Esophagus squamous epithelium (tissue), 5 donors: ENCODE results near the gene WTAP. TPM values are rescaled to one million over a fixed set of nuclear protein-coding genes. Genes with fewer than 3 reads are reported as not detected.

Experiments used
- DNase-seq: peaks from one replicate; lab custom pipeline; 2025; lab: John Stamatoyannopoulos, UW
- H3K27ac ChIP-seq, 4 donors: fragments of 200-600 bp; sonication (generic); one replicate each; pipeline ENCODE4 v1.5.1; 2016 to 2019; ENCODE audit warnings: mild to moderate bottlenecking in 1 of 4
- H3K27me3 ChIP-seq, 4 donors: fragments of 200-600 bp; sonication (generic); 1 replicate in 3 of 4; 2 replicates in 1 of 4; pipeline versions ENCODE4 v1.5.1 to v1.6.0; 2017 to 2021; ENCODE audit warnings: antibody characterized with exemption in 1 of 4
- H3K36me3 ChIP-seq, 3 donors: fragments of 200-600 bp; sonication (generic); one replicate each; pipeline ENCODE4 v1.5.1; 2016 to 2019
- H3K4me1 ChIP-seq, 3 donors: fragments of 200-600 bp; sonication (generic); one replicate each; pipeline ENCODE4 v1.5.1; 2017 to 2019
- H3K4me3 ChIP-seq, 4 donors: fragments of 200-600 bp; sonication (generic); 1 replicate in 3 of 4; 2 replicates in 1 of 4; pipeline ENCODE4 v1.5.1; 2016 to 2019; ENCODE audit warnings: mild to moderate bottlenecking in 2 of 4, moderate library complexity in 1 of 4
- H3K9me3 ChIP-seq, 3 donors: fragments of 200-600 bp; sonication (generic); one replicate each; pipeline ENCODE4 v1.5.1; 2016 to 2019
- POLR2A ChIP-seq, 4 donors: fragments of 450-650 bp; IDR thresholded peaks; one replicate each; pipeline ENCODE4 v1.6.1; 2017; ENCODE audit warnings: antibody characterized with exemption in 4 of 4, mild to moderate bottlenecking in 4 of 4, moderate library complexity in 3 of 4
- WGBS, 2 donors: methylation state at CpG; one replicate each; pipeline ENCODE4 v1.1.5; 2018; 5-methylcytosine and 5-hydroxymethylcytosine counted together
- intact Hi-C: fragments of 100-400 bp; cut with DNase I; formaldehyde crosslinking; loops from one replicate; pipeline ENCODE4 v1.15.0; 2022
- total RNA-seq, 4 donors: library from RNA; depleted of rRNA; stranded (reverse); fragments of >200 nt; gene quantifications; one replicate each; pipeline ENCODE4 v1.1.0, GENCODE V29; 2016
- TF ChIP-seq, protein P1 (sequence below), 6 experiments: fragments of 450-650 bp in 4 of 6; fragments of 200-600 bp in 2 of 6; sonication (generic) in 2 of 6; IDR thresholded peaks; one replicate each; pipeline ENCODE4 v1.5.1; 2016 to 2019; ENCODE audit warnings: antibody characterized with exemption in 6 of 6, mild to moderate bottlenecking in 4 of 6, moderate library complexity in 4 of 6
- donor health status: DM: yes; HTN: yes; CAD: no.

The WTAP gene
- total RNA-seq, 4 donors from 2014 or later = 45.0 to 105 (median 82.6) TPM

DNA sequence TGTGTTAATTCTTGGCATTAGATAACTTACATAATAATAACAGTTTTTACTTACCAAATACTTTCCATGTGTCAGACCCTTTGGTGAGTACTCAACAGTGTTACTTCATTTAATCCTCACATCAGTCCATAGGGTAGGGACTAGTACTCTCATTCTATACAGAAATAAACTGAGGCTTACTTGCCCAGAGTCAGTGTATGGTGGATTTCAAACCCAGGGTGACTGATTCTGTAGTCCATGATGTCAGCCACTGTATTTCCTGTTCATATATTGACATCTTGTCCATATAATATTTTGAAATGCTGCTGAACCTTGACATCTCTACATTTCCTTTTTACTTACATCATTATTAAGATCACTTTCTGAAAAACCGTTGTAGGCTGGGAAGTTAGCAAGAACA is 70.2 kb downstream of the WTAP start:
- peaks cover 0 to 77% (median 16%) of the 10 kb centered on the region in 3 donors for H3K36me3 ChIP-seq
- H3K4me1 ChIP-seq = peaks cover 5 to 32% (median 6%) of the 10 kb centered on the region in 3 donors
- no peak overlapping the region for H3K27ac ChIP-seq
- TF ChIP-seq POLR2A (IDR thresholded peaks at IDR 0.05) = no peak
- TF ChIP-seq, protein P1, sequence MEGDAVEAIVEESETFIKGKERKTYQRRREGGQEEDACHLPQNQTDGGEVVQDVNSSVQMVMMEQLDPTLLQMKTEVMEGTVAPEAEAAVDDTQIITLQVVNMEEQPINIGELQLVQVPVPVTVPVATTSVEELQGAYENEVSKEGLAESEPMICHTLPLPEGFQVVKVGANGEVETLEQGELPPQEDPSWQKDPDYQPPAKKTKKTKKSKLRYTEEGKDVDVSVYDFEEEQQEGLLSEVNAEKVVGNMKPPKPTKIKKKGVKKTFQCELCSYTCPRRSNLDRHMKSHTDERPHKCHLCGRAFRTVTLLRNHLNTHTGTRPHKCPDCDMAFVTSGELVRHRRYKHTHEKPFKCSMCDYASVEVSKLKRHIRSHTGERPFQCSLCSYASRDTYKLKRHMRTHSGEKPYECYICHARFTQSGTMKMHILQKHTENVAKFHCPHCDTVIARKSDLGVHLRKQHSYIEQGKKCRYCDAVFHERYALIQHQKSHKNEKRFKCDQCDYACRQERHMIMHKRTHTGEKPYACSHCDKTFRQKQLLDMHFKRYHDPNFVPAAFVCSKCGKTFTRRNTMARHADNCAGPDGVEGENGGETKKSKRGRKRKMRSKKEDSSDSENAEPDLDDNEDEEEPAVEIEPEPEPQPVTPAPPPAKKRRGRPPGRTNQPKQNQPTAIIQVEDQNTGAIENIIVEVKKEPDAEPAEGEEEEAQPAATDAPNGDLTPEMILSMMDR (IDR thresholded peaks at IDR 0.05) = no peak
- no peaks in the 10 kb centered on the region for H3K27me3 ChIP-seq
- intact Hi-C loops = no loop called here
- H3K9me3 ChIP-seq = no peaks in the 10 kb centered on the region
- WGBS, 2 donors = 29 to 50% methylated on average over 1 of the region's 1 CpG
- H3K4me3 ChIP-seq = no peak overlapping the region
- no peak for DNase-seq

DNA sequence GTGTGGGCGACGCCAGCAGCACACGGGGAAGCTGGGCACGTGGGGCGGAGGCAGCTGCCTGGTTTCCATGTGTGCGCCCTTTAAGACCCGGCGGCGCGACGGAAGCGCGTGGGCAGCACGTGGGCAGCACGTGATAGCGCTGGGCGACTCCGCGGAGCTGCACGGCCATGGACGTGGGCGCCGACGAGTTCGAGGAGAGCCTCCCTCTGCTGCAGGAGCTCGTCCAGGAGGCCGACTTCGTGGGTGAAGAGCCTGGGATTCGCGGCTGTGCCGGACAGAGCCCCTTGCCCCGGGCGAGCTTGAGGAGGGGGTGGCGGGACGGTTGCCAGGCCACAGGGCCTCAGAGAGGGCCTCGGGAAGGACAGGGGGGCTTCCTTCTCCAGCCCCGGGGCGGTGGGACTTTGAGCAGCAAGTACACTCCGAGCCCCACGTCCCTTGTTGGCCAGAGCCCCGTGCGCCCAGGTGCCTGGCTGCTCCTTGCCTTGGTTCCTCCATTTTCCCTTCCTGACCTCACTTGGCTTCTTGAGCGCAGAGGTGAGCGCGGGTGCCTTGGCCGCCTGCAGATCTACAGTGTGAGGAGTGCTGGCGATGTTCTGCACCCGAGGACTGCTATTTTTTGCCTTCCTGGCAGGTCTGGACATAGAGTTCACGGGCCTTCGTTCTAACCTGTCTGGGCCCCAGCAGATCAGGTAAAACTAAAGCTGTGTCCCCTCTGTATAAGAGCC is 73.0 kb downstream of the WTAP start, which contains the start of gene PNLDC1:
Gene PNLDC1, plus strand, starts transcription at position 136 of the 725 bp plus-strand sequence. Its CDS starts 32 bp downstream, at position 168.
- 79 to 86% methylated on average over 28 to 42 of the region's 50 CpGs for whole genome bisulfite sequencing, 2 donors
- Histone ChIP-seq H3K4me1 (peaks cover 0 to 10% (median 0%) of the 10 kb centered on the region in 3 donors), H3K27ac (no peak within 1 kb of the TSS), H3K36me3 (peaks cover 0 to 51% (median 16%) of the 10 kb centered on the region in 3 donors), H3K27me3 (no peaks in the 10 kb centered on the region), H3K9me3 (no peaks in the 10 kb centered on the region), H3K4me3 (no peak within 1 kb of the TSS)
- no peak for DNase-seq
- intact Hi-C loops = no loop called here
- no peak for TF ChIP-seq POLR2A (IDR thresholded peaks at IDR 0.05)
- TF ChIP-seq, protein P1 (IDR thresholded peaks at IDR 0.05) = no peak

DNA sequence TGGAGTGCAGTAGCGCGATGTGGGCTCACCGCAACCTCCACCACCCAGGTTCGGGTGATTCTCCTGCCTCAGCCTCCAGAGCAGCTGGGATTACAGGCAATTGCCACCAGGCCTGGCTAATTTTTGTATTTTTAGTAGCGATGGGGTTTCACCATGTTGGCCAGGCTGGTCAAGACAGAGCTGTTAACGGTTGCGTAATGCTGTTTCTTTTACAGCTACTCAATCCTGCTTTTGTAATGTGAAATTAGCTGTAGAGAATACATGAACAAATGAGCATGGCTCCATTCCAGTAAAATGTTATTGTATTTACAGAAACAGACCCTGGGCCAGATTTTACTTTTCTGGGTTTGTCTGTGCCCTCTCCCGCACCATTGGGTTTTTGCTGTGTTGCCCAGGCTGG is 74.6 kb downstream of the WTAP start:
- Histone ChIP-seq H3K27ac (no peak overlapping the region), H3K27me3 (no peaks in the 10 kb centered on the region), H3K4me1 (peaks cover 0 to 5% (median 0%) of the 10 kb centered on the region in 3 donors), H3K9me3 (no peaks in the 10 kb centered on the region), H3K4me3 (no peak overlapping the region), H3K36me3 (peaks cover 0 to 36% (median 16%) of the 10 kb centered on the region in 3 donors)
- 76 to 79% methylated on average over 8 of the region's 8 CpGs for WGBS, 2 donors
- no peak for DNase-seq
- TF ChIP-seq, protein P1 (IDR thresholded peaks at IDR 0.05) = no peak
- TF ChIP-seq POLR2A (IDR thresholded peaks at IDR 0.05) = no peak
- intact Hi-C loops = no loop called here

DNA sequence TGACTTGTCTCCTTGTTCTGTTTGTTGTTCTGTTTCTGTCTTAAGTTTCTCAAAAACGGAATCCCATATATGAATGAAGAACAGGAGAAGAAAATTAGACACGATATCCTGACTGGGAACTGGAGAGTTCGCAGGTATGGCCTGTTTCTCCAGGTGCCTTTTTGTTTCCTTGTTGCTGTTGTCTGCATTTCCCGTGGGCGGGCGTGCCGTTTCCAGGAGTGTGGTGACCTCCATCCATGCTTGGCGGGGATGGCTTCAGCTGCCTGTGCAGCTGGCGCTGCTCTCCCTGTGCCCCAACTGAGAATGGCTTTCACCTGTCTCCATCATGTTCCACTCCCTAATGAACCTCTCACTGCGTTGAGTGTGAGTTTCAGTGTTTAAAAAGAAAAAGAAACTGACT is 77.2 kb downstream of the WTAP start:
- intact Hi-C loops = no loop called here
- Histone ChIP-seq H3K4me1 (peaks cover 0 to 9% (median 0%) of the 10 kb centered on the region in 3 donors), H3K36me3 (peaks cover 0 to 10% (median 6%) of the 10 kb centered on the region in 3 donors), H3K27me3 (no peaks in the 10 kb centered on the region), H3K4me3 (no peak overlapping the region), H3K9me3 (no peaks in the 10 kb centered on the region), H3K27ac (no peak overlapping the region)
- DNase-seq = no peak
- TF ChIP-seq, protein P1 (IDR thresholded peaks at IDR 0.05) = no peak
- no peak for TF ChIP-seq POLR2A (IDR thresholded peaks at IDR 0.05)
- 78 to 87% methylated on average over 9 of the region's 10 CpGs for WGBS, 2 donors

DNA sequence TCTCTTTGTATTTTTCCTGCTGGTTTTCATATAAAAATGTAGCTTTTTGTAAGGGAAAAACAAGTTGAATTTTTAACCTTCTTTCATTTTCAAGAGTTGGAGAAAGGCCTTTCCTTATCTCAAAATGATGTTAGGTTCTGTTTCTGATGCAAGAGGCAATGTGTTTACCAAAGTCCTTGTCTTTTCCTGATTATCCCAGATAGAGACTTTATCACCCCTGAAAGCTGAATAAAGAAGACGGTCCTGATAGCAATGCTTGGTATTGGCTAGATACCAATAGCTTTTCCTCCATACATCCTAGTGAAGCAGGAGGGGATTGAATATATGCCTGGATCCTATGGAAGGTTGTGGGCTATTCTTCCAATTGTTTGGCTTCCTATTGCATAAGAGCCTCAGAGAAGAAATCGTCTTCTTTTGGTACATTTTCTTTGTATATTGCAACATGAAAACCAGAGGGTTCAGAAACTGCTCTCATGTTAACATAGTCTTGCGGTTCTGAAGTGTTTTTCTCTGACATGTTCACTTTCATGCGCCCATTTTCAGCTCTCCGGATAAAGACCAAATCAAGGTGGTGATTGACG is 78.2 kb downstream of the WTAP start:
- WGBS, 2 donors = 87 to 95% methylated on average over 6 of the region's 6 CpGs
- Histone ChIP-seq H3K9me3 (no peaks in the 10 kb centered on the region), H3K27ac (no peak overlapping the region), H3K36me3 (no peaks in the 10 kb centered on the region), H3K4me3 (no peak overlapping the region), H3K27me3 (no peaks in the 10 kb centered on the region), H3K4me1 (peaks cover 0 to 9% (median 0%) of the 10 kb centered on the region in 3 donors)
- TF ChIP-seq, protein P1 (IDR thresholded peaks at IDR 0.05) = no peak
- TF ChIP-seq POLR2A (IDR thresholded peaks at IDR 0.05) = no peak
- intact Hi-C loops = no loop called here
- DNase-seq = no peak
